ENCODE results near the gene ACSS3. TPM values are rescaled to one million over a fixed set of nuclear protein-coding genes. Genes with fewer than 3 reads are reported as not detected.

ACSS3 gene
- total RNA-seq, 4 donors from 2014 or later: 5.8 to 12.1 (median 6.9) TPM

DNA sequence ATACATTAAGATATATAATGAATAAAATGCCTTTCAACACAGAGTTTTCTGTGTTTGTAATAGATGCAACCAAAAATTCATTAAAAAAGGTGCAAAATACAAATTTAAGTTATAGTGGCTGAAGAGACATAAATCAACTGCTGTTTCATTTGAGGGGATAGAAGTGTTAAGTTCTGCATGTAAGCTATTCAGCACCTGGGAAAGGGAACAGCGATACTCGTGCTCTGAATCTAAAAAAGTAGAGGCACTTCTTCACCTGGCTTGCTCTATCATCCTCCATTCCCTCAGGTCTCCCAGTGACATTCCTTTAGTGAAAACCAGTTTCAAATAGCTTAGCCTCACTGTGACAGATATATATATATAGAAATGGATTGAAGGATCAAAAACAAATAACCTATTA, 222.6 kb downstream of the ACSS3 start:
- Histone ChIP-seq H3K27ac (replicated peaks in 1 of 4) (no peak overlapping the region), H3K9me3 (no peaks in the 10 kb centered on the region), H3K27me3 (no peaks in the 10 kb centered on the region), H3K4me1 (no peaks in the 10 kb centered on the region), H3K36me3 (no peaks in the 10 kb centered on the region), H3K4me3 (no peak overlapping the region)
- no peak for TF ChIP-seq EP300 (IDR thresholded peaks at IDR 0.05)
- intact Hi-C loops (cut with DNase I): no loop called here
- DNase-seq (ENCODE audit: extremely low spot score): no peak
- 56% methylated on average over 2 of the region's 2 CpGs for WGBS

GRCh38 chr12:81303935-81304334, 226.1 kb downstream of the ACSS3 start:
- Histone ChIP-seq H3K36me3 (no peaks in the 10 kb centered on the region), H3K9me3 (no peaks in the 10 kb centered on the region), H3K4me1 (no peaks in the 10 kb centered on the region), H3K27ac (replicated peaks in 1 of 4) (no peak overlapping the region), H3K4me3 (no peak overlapping the region), H3K27me3 (no peaks in the 10 kb centered on the region)
- intact Hi-C loops (cut with DNase I): no loop called here
- TF ChIP-seq POLR2A (IDR thresholded peaks at IDR 0.05; ENCODE audit: low read depth): no peak
- TF ChIP-seq POLR2AphosphoS5 (IDR thresholded peaks at IDR 0.05): no peak
- TF ChIP-seq CTCF (IDR thresholded peaks at IDR 0.05): no peak
- no peak for TF ChIP-seq EP300 (IDR thresholded peaks at IDR 0.05)
- WGBS: 85% methylated on average over 3 of the region's 3 CpGs
- DNase-seq (ENCODE audit: extremely low spot score): no peak

Small RNA genes lying within 50 kb of the gene (small RNA-seq; reads per million reads assigned to genes)
- 0 reads per million in 3 donors for gene MIR4699

Other genes with a start within 250 kb of the ACSS3 start
- gene LIN7A, start 140.1 kb upstream of the ACSS3 start, total RNA-seq: 1 to 10 TPM; 5.3 to 9.3 (median 5.6) TPM